NCI-H1930 (cell line): ENCODE measurements around the gene CRABP2.

Experiments used
- DNase-seq, 2 experiments: peaks; one replicate each; lab custom pipeline; 2025; lab: John Stamatoyannopoulos, UW

The CRABP2 gene

GRCh38 chr1:156705321-156705917 is at the start of gene CRABP2:
Gene CRABP2 (minus strand): TSS chr1:156705583. CDS start chr1:156705446, 137 bp downstream.
- no peak for DNase-seq

- DNase-seq: peak in 1 of 2 experiments; percentile 46
Observed at GRCh38 chr1:156754219-156754618, 48.8 kb upstream of the CRABP2 start.

DNA sequence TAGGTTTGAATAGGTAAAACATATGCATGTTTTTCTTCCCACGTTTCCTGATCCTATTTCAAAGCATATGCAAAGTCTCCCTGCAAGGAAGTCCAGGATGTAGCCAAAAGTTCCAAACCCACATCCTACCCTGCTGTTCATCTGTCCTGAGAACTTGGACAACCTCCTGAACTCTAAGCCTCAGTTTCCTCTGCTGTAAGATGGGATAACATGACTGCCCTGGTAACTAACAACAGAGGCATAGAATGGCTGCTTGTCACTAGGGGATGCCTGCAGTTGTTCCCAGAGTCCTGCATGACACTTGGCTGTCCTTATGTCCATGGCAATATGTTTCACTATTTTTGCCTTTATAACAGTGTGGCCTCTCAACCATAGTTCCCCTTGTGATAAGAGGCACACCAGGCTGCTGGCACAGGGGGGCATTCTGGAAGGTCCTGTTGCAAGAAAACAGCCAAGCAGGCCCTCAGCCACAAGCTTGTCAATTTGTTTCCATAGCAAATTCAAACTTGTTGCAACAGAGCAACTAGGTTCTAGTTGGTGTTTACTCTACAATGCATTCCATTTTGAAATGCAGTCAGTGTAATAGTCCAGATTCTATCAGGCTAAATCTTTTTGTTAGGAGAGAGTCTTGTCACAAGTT is 47.6 kb upstream of the CRABP2 start:
- DNase-seq: no peak

DNA sequence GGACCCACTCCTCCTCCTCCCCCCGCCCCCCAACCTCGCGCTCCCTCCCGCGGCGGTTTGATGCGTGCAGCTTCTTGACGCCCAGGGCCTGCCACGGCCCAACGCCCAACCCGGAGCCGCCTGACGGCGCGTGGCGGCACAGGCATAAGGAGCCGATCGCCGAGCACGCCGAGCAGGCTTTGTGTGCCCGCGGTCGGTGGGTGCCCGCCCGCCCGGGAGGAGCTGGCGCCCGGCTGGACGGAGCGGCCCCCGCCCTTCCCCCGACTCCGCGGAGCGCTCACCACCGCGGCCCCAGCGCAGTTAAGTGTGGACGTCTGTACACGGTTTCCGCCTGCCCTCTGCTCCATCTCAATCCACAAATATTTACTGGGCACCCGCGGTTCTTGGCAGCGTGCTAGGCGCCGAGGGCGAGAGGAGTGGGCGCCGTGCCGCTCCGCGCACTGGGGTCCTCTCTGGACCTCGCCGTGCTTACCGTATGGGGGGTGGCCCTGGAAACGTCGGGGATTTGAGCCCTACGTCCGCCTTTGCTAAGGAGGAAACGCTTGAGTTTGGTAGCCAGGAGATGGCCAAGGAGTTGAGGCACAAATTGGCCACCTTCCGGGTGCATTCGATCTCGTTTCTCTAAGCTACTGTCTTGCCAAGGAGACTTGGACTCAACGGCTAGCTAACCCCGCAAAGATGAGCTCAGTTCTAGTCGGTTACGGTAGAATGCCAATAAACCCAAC is 46.5 kb upstream of the CRABP2 start:
- peak; percentile 94 for DNase-seq

GRCh38 chr1:156751451-156751756 is 46.0 kb upstream of the CRABP2 start, which contains the start of gene HDGF:
Gene HDGF (minus strand): TSS chr1:156751675. CDS start chr1:156751429, 246 bp downstream.
- DNase-seq: no peak

GRCh38 chr1:156750711-156751450 is 45.5 kb upstream of the CRABP2 start:
- no peak for DNase-seq

DNA sequence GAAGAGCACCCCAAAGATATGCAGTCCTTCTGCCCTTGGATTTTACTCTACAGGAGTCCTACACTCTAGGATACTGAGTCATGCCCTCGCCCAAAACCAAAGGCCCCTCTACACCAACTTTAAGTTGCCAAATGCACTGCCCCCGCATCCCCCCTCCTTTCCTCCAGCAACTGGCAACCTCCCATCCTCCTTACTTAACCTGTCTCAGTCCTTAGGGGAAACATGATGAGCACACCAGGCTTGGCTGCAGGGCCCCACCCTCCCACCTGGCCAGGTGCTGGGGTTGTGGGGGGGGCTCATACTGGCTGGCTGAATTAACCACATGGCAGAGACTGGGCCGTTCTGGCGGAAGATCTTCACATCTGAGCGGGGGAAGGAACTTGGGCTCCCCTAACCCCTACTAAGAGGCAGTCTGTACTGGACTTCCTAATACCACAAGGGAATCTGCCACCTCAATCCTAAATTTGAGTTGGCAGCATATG is 44.8 kb upstream of the CRABP2 start:
- no peak for DNase-seq

GRCh38 chr1:156749419-156750118 is 44.2 kb upstream of the CRABP2 start:
- no peak for DNase-seq

- no peak for DNase-seq
Observed at GRCh38 chr1:156748670-156749418, 43.5 kb upstream of the CRABP2 start.

- DNase-seq: no peak
Observed at GRCh38 chr1:156747742-156748669, 42.6 kb upstream of the CRABP2 start.

DNA sequence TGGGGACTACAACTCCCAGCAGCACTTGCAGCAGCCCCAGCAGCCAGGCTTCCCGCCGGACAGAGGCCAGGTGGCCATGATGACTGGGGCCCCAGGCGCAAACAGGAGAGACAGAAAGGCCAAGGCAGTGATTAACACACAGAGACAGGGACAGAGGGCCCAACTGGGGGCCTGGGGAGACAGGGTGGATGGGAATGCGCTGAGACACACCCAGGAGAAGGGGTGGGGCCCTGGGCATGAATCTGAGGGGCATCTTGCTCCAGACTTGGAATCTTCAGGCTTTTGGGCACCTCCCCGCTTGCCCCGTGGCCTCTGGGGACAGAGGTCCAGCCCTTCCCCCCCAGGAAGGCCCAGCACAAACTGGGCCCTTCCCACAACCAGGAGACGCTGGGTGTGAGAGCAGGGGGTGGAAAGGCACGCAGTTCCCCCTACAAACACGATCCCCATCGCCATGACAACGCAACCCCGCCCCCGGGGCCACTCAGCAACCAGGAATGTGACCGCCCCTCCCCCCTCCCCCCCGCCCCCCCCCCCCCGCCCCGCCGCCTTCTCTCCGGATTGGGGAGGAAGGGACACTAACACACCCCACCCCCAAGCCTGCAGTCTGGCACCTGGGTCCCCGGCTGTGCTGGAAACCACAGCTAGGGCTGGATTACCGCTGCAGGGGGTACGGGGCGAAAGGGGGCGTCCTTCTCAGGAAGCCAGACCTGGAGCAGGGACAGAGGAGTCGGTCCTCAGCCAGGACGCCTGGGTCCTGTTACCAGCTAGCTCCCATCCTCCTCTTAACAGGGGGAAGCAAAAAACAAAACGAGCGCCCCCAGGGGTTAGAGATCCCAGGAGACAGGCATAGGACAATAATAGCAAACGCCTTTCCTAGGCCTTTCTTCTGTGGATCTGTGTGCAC is 41.6 kb upstream of the CRABP2 start:
- DNase-seq: peak; percentile 47 to 55

DNA sequence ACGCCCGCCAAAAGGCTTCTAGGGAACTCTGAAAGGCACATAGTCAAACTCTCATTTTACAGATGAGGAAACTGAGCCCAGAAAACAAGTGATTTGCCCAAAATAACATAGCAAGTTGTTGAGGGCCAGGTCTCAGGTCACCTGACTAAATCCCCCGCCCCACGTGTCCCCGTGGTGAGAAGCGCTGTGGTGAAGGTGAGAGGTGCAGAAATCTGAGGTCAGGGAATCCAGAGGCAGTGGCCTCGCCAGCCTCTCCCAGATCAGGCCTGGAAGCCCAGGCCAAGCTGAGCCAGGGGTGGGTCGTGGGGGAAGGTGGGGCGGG is 41.0 kb upstream of the CRABP2 start:
- DNase-seq: no peak

DNA sequence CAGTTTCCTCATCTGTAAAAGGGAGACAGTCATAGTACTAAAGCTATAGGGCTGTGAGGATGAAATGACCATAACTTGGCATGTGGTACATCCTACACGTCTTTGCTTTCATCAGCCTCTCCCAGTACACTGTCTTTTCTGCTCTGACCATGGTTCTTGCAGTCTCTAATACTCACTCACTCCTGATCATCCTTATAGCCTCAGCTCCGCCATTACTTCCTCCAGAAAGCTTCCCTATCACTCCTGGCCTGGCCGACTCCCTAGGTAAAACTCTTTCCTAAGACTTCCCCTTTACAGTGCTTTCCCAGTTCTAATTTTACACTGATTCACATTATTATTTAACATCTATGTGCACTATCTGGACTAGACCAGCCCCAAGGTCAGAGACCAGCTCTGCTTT is 40.5 kb upstream of the CRABP2 start:
- DNase-seq: no peak

DNA sequence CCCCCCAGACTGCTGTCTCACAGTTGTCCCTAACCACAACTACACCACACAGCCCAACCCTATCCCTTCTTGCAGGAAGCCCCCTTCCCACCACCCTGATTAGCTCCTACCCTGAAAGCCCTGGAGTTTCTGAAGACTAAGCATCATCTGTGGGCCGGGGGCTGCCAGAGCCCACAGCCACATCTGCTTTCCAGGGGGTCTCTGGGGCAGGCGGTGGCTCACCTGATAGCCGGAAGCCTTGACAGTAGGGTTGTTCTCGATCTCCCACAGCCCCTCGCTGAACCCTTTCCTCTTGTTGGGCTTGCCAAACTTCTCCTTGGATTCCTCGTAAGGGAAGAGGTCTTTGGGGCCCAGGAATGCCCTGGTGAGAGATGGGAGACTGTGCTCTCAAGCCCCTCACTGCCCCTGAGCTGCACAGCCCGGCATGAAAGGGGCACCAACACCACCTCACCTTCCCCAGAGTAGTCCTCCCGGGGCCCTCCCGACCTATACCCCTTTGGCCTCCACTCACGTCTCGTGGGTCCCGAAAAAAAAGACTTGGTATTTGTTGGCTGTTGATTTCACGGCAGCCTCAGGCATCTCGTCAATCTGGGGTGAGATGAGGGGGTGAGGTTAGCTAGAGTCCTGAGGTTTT is 39.5 kb upstream of the CRABP2 start:
- no peak for DNase-seq

DNA sequence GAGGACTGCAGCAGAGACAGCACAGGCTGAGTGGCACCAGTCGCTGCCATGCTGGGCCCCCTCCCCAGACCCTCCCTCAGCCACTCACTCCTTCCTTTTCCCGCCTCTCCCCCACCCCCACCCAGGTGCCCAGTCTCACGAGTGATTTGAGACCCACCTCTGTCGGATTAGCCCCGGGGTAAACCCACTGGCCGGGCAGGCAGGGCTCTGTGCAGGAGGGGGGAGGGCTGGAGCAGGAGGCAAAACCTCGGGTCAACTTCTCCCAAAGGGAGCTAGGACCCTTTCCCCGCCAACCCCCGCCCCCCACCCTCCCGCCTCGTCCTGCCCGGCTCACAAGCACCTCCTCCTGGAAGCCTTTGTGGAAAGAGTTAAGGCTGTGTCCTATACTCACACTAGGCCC is 39.0 kb upstream of the CRABP2 start:
- DNase-seq: no peak

DNA sequence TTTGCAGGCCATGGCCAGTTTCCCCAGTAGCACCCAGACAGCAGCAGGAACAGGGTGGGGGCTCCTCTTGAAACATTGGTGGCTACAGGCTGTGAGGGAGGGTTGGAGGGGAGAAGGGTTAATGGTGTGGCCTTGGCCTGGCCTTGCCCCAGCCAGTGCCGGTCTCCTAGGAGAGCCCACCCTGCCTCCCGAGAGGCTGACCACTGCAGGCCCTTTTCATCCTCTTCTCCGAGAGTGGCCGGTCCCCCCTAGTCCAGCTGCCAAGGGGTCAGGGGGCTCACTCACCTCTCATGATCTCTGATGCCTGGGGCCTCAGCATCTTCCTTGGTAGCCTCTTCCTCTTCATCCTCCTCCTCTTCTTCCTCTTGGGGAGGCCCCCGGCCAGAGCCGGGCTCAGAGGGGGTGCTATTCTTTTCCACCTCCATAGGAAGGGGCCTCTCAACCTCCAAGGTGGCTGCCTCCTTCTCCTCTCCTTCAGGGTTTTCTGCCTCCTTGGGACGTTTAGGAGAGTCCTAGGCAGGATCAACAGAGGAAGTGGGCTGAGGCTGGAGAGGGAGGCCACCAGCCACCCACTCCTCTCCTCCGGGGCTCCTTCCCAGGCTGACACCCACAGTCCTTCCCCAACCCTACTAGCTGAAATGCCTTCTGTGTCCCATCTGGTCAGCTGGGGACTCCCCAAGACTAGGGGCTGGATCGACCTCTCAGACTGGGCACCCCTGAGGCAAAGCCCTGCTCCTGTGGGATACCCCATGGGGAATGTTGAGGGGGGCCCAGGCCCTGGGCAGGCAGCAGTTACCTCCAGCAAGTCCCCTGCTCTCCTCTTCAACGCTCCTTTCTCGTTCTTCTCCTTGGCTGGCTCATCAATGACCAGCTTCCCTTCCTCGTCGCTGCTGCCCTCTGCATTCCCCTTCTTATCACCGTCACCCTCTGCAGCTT is 38.3 kb upstream of the CRABP2 start:
- DNase-seq: no peak

DNA sequence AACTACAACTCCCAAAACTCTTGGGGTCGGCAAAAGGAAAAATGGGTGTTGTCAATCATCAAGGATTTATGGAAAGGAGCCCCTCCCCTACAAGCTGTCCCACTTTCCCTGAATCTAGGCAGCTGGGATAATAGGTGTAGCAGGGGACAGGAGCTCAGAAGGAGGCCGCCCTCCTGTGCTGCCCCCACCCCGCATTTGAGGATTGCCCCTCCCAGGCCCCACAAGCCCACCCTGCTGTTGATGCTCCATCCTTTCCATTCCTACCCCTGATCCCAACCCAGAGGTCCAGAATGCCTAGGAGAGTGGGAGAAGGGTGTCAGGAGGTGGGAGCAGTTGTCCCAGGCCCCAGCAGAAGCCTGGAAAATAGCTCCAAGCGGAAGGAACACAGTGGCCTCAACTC is 37.4 kb upstream of the CRABP2 start:
- no peak for DNase-seq

GRCh38 chr1:156742017-156742416 is 36.6 kb upstream of the CRABP2 start:
- DNase-seq: no peak
